HFF-Myc (cell line): ENCODE results near the gene NLGN1.

ENCODE experiments used
- DNase-seq: peaks from one replicate; pipeline ENCODE4 v3.0.0-alpha.2; 2011; ENCODE audit warnings: low read depth; ENCODE audit errors: extremely low read depth
- H3K4me3 ChIP-seq: replicated peaks from 2 replicates; pipeline ENCODE4 v1.5.1; 2011; ENCODE audit warnings: low read depth, mild to moderate bottlenecking, control low read depth, low read length
- TF ChIP-seq, protein P1 (sequence below): IDR thresholded peaks from 2 replicates; pipeline ENCODE4 v1.5.1; 2012; ENCODE audit warnings: mild to moderate bottlenecking, low read depth, low read length, control low read depth; ENCODE audit errors: missing control alignments

NLGN1 gene

DNA sequence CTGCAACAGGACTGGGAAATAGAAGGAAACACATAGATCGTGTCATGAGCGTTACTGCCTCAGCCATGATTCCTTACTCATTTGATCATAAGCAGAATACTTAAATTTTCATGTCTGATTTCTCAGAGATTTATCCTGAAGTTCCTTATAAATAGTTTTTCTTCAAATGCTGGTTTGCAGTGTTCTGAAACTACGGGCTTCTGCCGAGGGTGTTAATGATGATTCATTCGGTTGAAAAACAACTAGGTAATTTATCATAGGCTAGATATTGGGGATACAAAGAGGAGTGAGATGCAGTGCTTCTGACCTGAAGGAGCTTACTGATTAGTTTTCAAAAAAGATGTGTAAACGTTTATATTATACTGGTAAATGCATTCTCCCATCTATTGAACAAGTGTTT is 428.9 kb downstream of the NLGN1 start:
- DNase-seq = no peak
- TF ChIP-seq, protein P1, sequence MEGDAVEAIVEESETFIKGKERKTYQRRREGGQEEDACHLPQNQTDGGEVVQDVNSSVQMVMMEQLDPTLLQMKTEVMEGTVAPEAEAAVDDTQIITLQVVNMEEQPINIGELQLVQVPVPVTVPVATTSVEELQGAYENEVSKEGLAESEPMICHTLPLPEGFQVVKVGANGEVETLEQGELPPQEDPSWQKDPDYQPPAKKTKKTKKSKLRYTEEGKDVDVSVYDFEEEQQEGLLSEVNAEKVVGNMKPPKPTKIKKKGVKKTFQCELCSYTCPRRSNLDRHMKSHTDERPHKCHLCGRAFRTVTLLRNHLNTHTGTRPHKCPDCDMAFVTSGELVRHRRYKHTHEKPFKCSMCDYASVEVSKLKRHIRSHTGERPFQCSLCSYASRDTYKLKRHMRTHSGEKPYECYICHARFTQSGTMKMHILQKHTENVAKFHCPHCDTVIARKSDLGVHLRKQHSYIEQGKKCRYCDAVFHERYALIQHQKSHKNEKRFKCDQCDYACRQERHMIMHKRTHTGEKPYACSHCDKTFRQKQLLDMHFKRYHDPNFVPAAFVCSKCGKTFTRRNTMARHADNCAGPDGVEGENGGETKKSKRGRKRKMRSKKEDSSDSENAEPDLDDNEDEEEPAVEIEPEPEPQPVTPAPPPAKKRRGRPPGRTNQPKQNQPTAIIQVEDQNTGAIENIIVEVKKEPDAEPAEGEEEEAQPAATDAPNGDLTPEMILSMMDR = no peak
- no peak overlapping the region for H3K4me3 ChIP-seq

DNA sequence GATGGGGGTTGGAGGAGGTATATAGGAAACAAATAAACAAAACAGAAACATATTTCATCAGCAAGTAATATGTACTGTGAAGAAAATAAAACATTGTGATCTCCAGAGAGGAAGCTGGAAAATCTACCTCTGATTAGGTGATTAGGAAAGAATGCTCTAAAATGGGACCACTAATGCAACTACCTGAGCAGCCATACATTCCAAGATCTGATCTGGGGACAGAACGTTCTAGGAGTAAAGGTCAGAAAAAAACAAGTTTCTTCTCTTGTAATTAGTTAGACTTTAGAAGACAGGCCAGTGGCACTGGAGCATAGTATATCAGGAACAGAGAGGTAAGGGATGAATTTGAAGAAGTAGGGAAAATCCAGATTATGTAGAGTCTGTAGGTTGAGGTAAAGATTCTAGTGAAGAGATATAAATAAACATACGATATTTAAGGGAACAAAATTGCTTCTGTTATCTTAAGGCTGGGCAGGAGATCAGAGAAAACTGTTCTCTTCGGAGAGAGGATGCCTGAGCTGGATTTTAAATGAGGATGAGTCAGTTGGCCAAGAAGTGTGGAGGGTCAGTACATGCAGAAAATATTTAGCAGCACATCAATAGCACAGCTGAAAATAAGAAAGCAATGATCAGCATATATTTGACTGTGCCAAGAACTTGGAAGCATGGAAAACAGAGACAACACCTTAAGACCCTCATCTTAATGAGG is 429.5 kb downstream of the NLGN1 start:
- no peak for DNase-seq
- TF ChIP-seq, protein P1 = no peak
- no peak overlapping the region for H3K4me3 ChIP-seq

DNA sequence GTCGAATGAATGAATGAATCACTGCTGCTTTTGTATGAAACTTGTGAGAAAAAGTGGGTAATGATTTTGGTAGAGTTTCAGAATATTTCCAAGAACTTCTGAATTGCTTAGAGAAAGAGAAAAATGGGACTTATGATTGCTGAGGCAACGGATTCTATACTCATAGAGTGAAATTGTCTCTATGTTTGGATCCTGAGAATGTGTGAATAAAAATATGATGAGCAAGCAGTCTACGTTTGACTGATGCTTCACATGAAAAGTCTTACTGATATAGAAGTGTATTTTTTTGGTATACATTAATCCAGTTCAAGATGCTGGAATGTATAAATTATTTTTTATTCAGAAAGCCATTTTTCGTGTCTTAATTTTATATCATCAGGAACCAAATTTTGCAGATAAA is 441.1 kb downstream of the NLGN1 start:
- DNase-seq = no peak
- no peak overlapping the region for H3K4me3 ChIP-seq
- TF ChIP-seq, protein P1 = no peak

DNA sequence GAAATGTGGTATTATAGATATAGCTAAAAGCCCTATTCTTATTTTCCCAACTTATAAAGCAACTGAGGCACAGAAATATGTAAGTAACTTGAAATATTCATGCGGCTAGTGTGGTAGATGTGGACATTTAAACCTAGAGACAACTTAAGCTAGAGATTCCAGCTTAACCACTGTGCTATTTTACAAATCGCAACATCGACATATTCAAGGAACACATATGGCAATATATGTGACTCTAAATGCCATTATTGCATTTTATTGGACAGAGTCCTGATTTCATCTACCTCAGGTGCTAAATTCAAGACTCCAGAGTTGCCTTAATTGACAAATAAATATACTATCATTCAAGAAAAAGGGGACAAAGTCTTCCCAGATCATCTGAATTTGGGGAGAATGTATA is 442.3 kb downstream of the NLGN1 start:
- no peak for DNase-seq
- TF ChIP-seq, protein P1 = no peak
- no peak overlapping the region for H3K4me3 ChIP-seq

DNA sequence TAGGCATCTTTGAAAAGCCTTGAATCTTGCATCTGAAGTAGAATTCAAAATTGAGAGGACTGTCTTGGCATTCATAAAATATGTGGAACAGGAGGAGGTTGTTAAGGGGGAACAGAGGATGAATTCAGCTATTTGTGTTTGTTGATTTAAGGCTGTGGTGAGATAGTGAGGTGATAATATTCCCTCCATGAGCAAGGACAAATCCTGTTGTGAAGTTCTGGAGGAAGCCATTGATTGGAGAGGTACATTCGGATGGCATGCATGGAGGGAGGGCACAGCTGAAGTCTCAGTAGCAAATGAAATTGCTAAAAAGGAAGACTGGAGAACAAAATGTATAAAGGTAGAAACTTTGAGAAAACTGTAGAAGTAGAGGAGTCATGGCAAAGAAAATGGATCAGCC is 443.8 kb downstream of the NLGN1 start:
- TF ChIP-seq, protein P1 = no peak
- no peak for DNase-seq

DNA sequence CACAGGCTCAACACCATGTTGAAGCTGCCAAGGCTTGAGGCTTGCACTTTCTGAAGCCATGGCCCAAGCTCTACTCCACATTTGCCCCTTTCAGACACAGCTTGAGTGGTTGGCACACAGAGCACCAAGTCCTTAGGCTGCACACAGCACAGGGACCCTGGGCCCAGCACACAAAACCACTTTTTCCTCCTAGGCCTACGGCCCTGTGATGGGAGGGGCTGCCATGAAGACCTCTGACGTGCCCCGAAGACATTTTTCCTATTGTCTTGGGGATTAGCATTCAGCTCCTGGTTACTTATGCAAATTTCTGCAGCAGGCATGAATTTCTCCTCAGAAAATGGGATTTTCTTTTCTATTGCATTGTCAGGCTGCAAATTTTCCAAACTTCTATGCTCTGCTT is 445.5 kb downstream of the NLGN1 start:
- no peak overlapping the region for H3K4me3 ChIP-seq
- DNase-seq = no peak
- TF ChIP-seq, protein P1 = no peak

More for the DNA sequence above, 443.8 kb downstream of the NLGN1 start:
- H3K4me3 ChIP-seq = no peak overlapping the region

DNA sequence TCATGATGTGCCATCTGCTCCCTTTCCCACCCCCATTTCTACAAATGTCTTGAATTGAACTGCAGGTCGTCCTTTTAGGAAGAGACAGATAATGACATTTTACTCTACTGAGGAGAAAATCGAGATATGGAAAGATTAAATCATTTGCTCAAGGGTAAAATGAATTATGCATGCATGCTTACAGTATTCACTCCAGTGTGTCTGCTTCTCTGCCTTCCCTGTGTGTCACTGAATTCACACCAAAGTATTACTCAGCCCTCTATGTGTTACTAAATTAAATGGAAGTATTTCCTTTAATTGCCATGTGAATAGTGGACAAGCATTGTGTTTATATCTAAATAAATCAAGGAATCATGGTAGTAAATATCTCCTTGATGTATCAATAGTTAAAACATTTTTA is 449.0 kb downstream of the NLGN1 start:
- no peak for DNase-seq
- TF ChIP-seq, protein P1 = no peak
- H3K4me3 ChIP-seq = no peak overlapping the region
